K562 (cell line): ENCODE data around the gene KLKB1. TPM values are rescaled to one million over a fixed set of nuclear protein-coding genes. Genes with fewer than 3 reads are reported as not detected.
A peak's percentile ranks its signal among the peaks of the same experiment; 100 is the strongest.

Experiments
- ARID2 ChIP-seq: fragments of 450-650 bp; IDR thresholded peaks from 2 replicates; pipeline ENCODE4 v1.6.1; 2017; ENCODE audit warnings: antibody characterized with exemption, mild to moderate bottlenecking
- COPS2 ChIP-seq: fragments of 450-650 bp; conservative IDR thresholded peaks from 2 replicates; pipeline ENCODE4 v1.6.1; 2016; ENCODE audit warnings: mild to moderate bottlenecking, moderate library complexity
- ESRRA ChIP-seq: fragments of 450-650 bp; IDR thresholded peaks from 2 replicates; pipeline ENCODE4 v1.6.1; 2014; ENCODE audit warnings: low read depth, mild to moderate bottlenecking, moderate library complexity, borderline replicate concordance
- HSF4 ChIP-seq: fragments of 250-450 bp; sonication (Bioruptor Pico); IDR thresholded peaks from 2 replicates; pipeline ENCODE4 v2.1.2; 2022; ENCODE audit warnings: mild to moderate bottlenecking, moderate library complexity, borderline replicate concordance
- MAZ ChIP-seq, 2 experiments: fragments of 450-650 bp in 1 of 2; sonication (generic) in 1 of 2; formaldehyde crosslinking; IDR thresholded peaks in 1 of 2; conservative IDR thresholded peaks in 1 of 2; 2 replicates each; pipeline versions ENCODE4 v1.4.0 to v1.5.0; 2020; ENCODE audit warnings: mild to moderate bottlenecking in 1 of 2, missing genetic modification reagents in 1 of 2
- MEF2A ChIP-seq: IDR thresholded peaks from 2 replicates; pipeline ENCODE4 v1.6.1; 2011; ENCODE audit warnings: low read depth, mild to moderate bottlenecking, low read length, moderate library complexity; ENCODE audit not compliant: control insufficient read depth
- NFXL1 ChIP-seq: fragments of 450-650 bp; formaldehyde crosslinking; IDR thresholded peaks from 2 replicates; pipeline ENCODE4 v1.4.0; 2021; ENCODE audit warnings: mild to moderate bottlenecking
- NR2C2 ChIP-seq, 2 experiments: fragments of 200-800 bp in 1 of 2; sonication (Bioruptor generic) in 1 of 2; sonication (generic) in 1 of 2; formaldehyde crosslinking in 1 of 2; IDR thresholded peaks; 2 replicates each; pipeline versions ENCODE4 v1.6.1 to v1.8.0; 2016 to 2022; ENCODE audit warnings: mild to moderate bottlenecking in 1 of 2, missing compliant biosample characterization in 1 of 2, missing genetic modification characterization in 1 of 2, missing genetic modification reagents in 1 of 2
- NR3C1 ChIP-seq: sonication (generic); formaldehyde crosslinking; IDR thresholded peaks from 2 replicates; pipeline ENCODE4 v1.8.1; 2022; ENCODE audit warnings: missing genetic modification reagents
- PBX2 ChIP-seq, 2 experiments: IDR thresholded peaks in 1 of 2; conservative IDR thresholded peaks in 1 of 2; 2 replicates each; pipeline ENCODE4 v1.6.1; 2016; ENCODE audit warnings: low read depth in 2 of 2, mild to moderate bottlenecking in 1 of 2, missing compliant biosample characterization in 1 of 2, missing genetic modification characterization in 1 of 2, moderate library complexity in 1 of 2
- RBFOX2 ChIP-seq: fragments of 200-400 bp; formaldehyde crosslinking; IDR thresholded peaks from 2 replicates; pipeline ENCODE4 v1.6.1; 2017; ENCODE audit warnings: low read depth, mild to moderate bottlenecking, low read length, moderate library complexity
- RERE ChIP-seq: sonication (generic); formaldehyde crosslinking; IDR thresholded peaks from 2 replicates; pipeline ENCODE4 v1.8.0; 2023; ENCODE audit warnings: missing genetic modification reagents, mild to moderate bottlenecking, borderline replicate concordance
- SREBF1 ChIP-seq: fragments of 150-350 bp; IDR thresholded peaks from 2 replicates; pipeline ENCODE4 v1.6.1; 2014; ENCODE audit warnings: antibody characterized with exemption, low read depth, low read length, borderline replicate concordance
- XRCC5 ChIP-seq: fragments of 200-400 bp; formaldehyde crosslinking; IDR thresholded peaks from 2 replicates; pipeline ENCODE4 v1.6.1; 2017; ENCODE audit warnings: low read depth, mild to moderate bottlenecking, low read length
- ZNF280A ChIP-seq: fragments of 450-650 bp; IDR thresholded peaks from 2 replicates; pipeline ENCODE4 v1.6.1; 2018; ENCODE audit warnings: mild to moderate bottlenecking, low read depth; ENCODE audit not compliant: partially characterized antibody
- ZNF785 ChIP-seq: fragments of 250-450 bp; sonication (Bioruptor Pico); IDR thresholded peaks from 2 replicates; pipeline ENCODE4 v1.4.0; 2020; ENCODE audit warnings: mild to moderate bottlenecking
- polyA plus RNA-seq, 8 experiments: library from polyadenylated mRNA; depleted of rRNA in 4 of 8; stranded (reverse) in 5 of 8; unstranded in 3 of 8; fragments of >200 nt; fragmentation: Nextera tagmentation in 2 of 8; fragmentation: Illumina TruSeq in 1 of 8; extraction: Ambion mirVana in 2 of 8; extraction: Trizol in 1 of 8; gene quantifications; 2 replicates each; pipeline versions ENCODE4 v1.2.1 to v1.2.3, GENCODE V29; 2011 to 2014; ENCODE audit warnings: inconsistent platforms in 1 of 8, missing spikeins in 1 of 8
- total RNA-seq, 7 experiments: library from RNA; depleted of rRNA in 6 of 7; stranded (reverse); fragments of >200 nt in 6 of 7; fragmentation: Illumina TruSeq in 2 of 7; extraction: Trizol in 2 of 7; gene quantifications; 2 replicates each; pipeline versions ENCODE4 v1.2.1 to v1.2.3, GENCODE V29; 2011 to 2021; ENCODE audit warnings: low replicate concordance in 1 of 7

The KLKB1 gene
- total and polyA plus RNA-seq, 9 of the 15 experiments (the other 6 are each of a cell fraction or from before 2014, with no cell fraction given) = 0.27 TPM; not detected in 8

- no peak for TF ChIP-seq PBX2 (CRISPR knock-in tag; IDR thresholded peaks at IDR 0.05; ENCODE audit: low read depth)
- TF ChIP-seq PBX2 (tag; conservative IDR thresholded peaks at IDR 0.05; ENCODE audit: low read depth) = no peak
- peak; percentile 98 for TF ChIP-seq ESRRA
- TF ChIP-seq ZNF785 (CRISPR knock-in tag) = no peak
- TF ChIP-seq ARID2 = no peak
- TF ChIP-seq RBFOX2 = peak; percentile 91
- TF ChIP-seq NFXL1 = no peak
- TF ChIP-seq RERE = no peak; the same call in 1 of the 2 replicates
- no peak for TF ChIP-seq MEF2A
- peak; percentile 90 for TF ChIP-seq NR2C2 (CRISPR knock-in tag; IDR thresholded peaks at IDR 0.05)
- TF ChIP-seq NR2C2 (tag; IDR thresholded peaks at IDR 0.05) = peak; percentile 98
- no peak for TF ChIP-seq COPS2
- TF ChIP-seq SREBF1 = no peak
- no peak for TF ChIP-seq HSF4 (CRISPR knock-in tag)
- no peak for TF ChIP-seq XRCC5
- peak; percentile 72 to 81 for TF ChIP-seq MAZ (CRISPR knock-in tag; conservative IDR thresholded peaks at IDR 0.05 in 1 of 2, IDR thresholded peaks at IDR 0.05 in 1 of 2)
- no peak for TF ChIP-seq ZNF280A
- TF ChIP-seq NR3C1 (CRISPR knock-in tag) = 0 out of 2 replicates have a peak, but pooled peaks have one; percentile 32
Measured at GRCh38 chr4:186191200-186192065, 35.9 kb upstream of the KLKB1 start, which contains the start of gene CYP4V2 (continued).
